Esophagus squamous epithelium (tissue), 5 donors: ENCODE measurements around the gene TSEN54. TPM values are rescaled to one million over a fixed set of nuclear protein-coding genes. Genes with fewer than 3 reads are reported as not detected.

ENCODE experiments used
- DNase-seq: peaks from one replicate; lab custom pipeline; 2025; lab: John Stamatoyannopoulos, UW
- H3K27ac ChIP-seq, 4 donors: fragments of 200-600 bp; sonication (generic); one replicate each; pipeline ENCODE4 v1.5.1; 2016 to 2019; ENCODE audit warnings: mild to moderate bottlenecking in 1 of 4
- H3K27me3 ChIP-seq, 4 donors: fragments of 200-600 bp; sonication (generic); 1 replicate in 3 of 4; 2 replicates in 1 of 4; pipeline versions ENCODE4 v1.5.1 to v1.6.0; 2017 to 2021; ENCODE audit warnings: antibody characterized with exemption in 1 of 4
- H3K36me3 ChIP-seq, 3 donors: fragments of 200-600 bp; sonication (generic); one replicate each; pipeline ENCODE4 v1.5.1; 2016 to 2019
- H3K4me1 ChIP-seq, 3 donors: fragments of 200-600 bp; sonication (generic); one replicate each; pipeline ENCODE4 v1.5.1; 2017 to 2019
- H3K4me3 ChIP-seq, 4 donors: fragments of 200-600 bp; sonication (generic); 1 replicate in 3 of 4; 2 replicates in 1 of 4; pipeline ENCODE4 v1.5.1; 2016 to 2019; ENCODE audit warnings: mild to moderate bottlenecking in 2 of 4, moderate library complexity in 1 of 4
- H3K9me3 ChIP-seq, 3 donors: fragments of 200-600 bp; sonication (generic); one replicate each; pipeline ENCODE4 v1.5.1; 2016 to 2019
- CTCF ChIP-seq, 6 experiments: fragments of 450-650 bp in 4 of 6; fragments of 200-600 bp in 2 of 6; sonication (generic) in 2 of 6; IDR thresholded peaks; one replicate each; pipeline ENCODE4 v1.5.1; 2016 to 2019; ENCODE audit warnings: antibody characterized with exemption in 6 of 6, mild to moderate bottlenecking in 4 of 6, moderate library complexity in 4 of 6
- POLR2A ChIP-seq, 4 donors: fragments of 450-650 bp; IDR thresholded peaks; one replicate each; pipeline ENCODE4 v1.6.1; 2017; ENCODE audit warnings: antibody characterized with exemption in 4 of 4, mild to moderate bottlenecking in 4 of 4, moderate library complexity in 3 of 4
- WGBS, 2 donors: methylation state at CpG; one replicate each; pipeline ENCODE4 v1.1.5; 2018; 5-methylcytosine and 5-hydroxymethylcytosine counted together
- intact Hi-C: fragments of 100-400 bp; cut with DNase I; formaldehyde crosslinking; loops from one replicate; pipeline ENCODE4 v1.15.0; 2022
- total RNA-seq, 4 donors: library from RNA; depleted of rRNA; stranded (reverse); fragments of >200 nt; gene quantifications; one replicate each; pipeline ENCODE4 v1.1.0, GENCODE V29; 2016
- donor health status: DM: yes; HTN: yes; CAD: no.

TSEN54 gene
- 10 to 100 TPM; 18.3 to 33.2 (median 23.1) TPM for total RNA-seq

GRCh38 chr17:75516255-75516618, at the start of gene TSEN54:
Gene TSEN54, plus strand, starts transcription at chr17:75516528. Its CDS starts 33 bp downstream, at chr17:75516561.
- peak within 1 kb of the TSS; percentile 73 to 98 (median 92) for H3K4me3 ChIP-seq
- no peaks in the 10 kb centered on the region for H3K9me3 ChIP-seq
- intact Hi-C loops = loop anchor here (5.0 kb wide), 2 partner anchors 71 to 89 kb away; partner anchors contain the start of gene MYO15B
- peaks cover 0 to 29% (median 0%) of the 10 kb centered on the region in 3 donors for H3K36me3 ChIP-seq
- peak within 1 kb of the TSS; percentile 90 to 95 (median 92) for H3K27ac ChIP-seq
- TF ChIP-seq CTCF (IDR thresholded peaks at IDR 0.05) = peak in 1 of 6 experiments; percentile 7
- TF ChIP-seq POLR2A (IDR thresholded peaks at IDR 0.05) = peak in 1 of 4 donors; percentile 25
- H3K27me3 ChIP-seq = no peaks in the 10 kb centered on the region
- DNase-seq = peak; percentile 54
- 0% methylated on average over 1 of the region's 45 CpGs; no CpG with 5 or more reads in 1 of the 2 donors for WGBS, 2 donors
- peaks cover 39 to 75% (median 42%) of the 10 kb centered on the region in 3 donors for H3K4me1 ChIP-seq

- peaks cover 7 to 25% (median 11%) of the 10 kb centered on the region in 3 donors for H3K4me1 ChIP-seq
- intact Hi-C loops = no loop called here
- no peaks in the 10 kb centered on the region for H3K9me3 ChIP-seq
- 65 to 87% methylated on average over 4 to 8 of the region's 8 CpGs for WGBS, 2 donors
- H3K27ac ChIP-seq = peak overlapping the region in 3 of 4 donors; percentile 21 to 56 (median 48)
- no peak for DNase-seq
- H3K36me3 ChIP-seq = peaks cover 0 to 19% (median 10%) of the 10 kb centered on the region in 3 donors
- no peaks in the 10 kb centered on the region for H3K27me3 ChIP-seq
- no peak for TF ChIP-seq POLR2A (IDR thresholded peaks at IDR 0.05)
- TF ChIP-seq CTCF (IDR thresholded peaks at IDR 0.05) = no peak
- no peak overlapping the region for H3K4me3 ChIP-seq
Measured at GRCh38 chr17:75468291-75468754, 48.0 kb upstream of the TSEN54 start.

- H3K36me3 ChIP-seq = peaks cover 0 to 25% (median 13%) of the 10 kb centered on the region in 3 donors
- peak overlapping the region in 3 of 4 donors; percentile 21 to 56 (median 48) for H3K27ac ChIP-seq
- WGBS, 2 donors = 85 to 89% methylated on average over 7 to 8 of the region's 13 CpGs
- intact Hi-C loops = no loop called here
- TF ChIP-seq POLR2A (IDR thresholded peaks at IDR 0.05) (no peak), CTCF (IDR thresholded peaks at IDR 0.05) (no peak)
- peaks cover 7 to 25% (median 11%) of the 10 kb centered on the region in 3 donors for H3K4me1 ChIP-seq
- H3K4me3 ChIP-seq = no peak overlapping the region
- no peak for DNase-seq
- H3K27me3 ChIP-seq = no peaks in the 10 kb centered on the region
- no peaks in the 10 kb centered on the region for H3K9me3 ChIP-seq
Measured at GRCh38 chr17:75468779-75469373, 47.5 kb upstream of the TSEN54 start.

- H3K27me3 ChIP-seq = no peaks in the 10 kb centered on the region
- DNase-seq = no peak
- 70 to 92% methylated on average over 5 to 6 of the region's 6 CpGs for WGBS, 2 donors
Measured at GRCh38 chr17:75471207-75471606, 45.1 kb upstream of the TSEN54 start.

More at GRCh38 chr17:75471207-75471606, 45.1 kb upstream of the TSEN54 start:
- no peak overlapping the region for H3K4me3 ChIP-seq
- no peak overlapping the region for H3K27ac ChIP-seq
- intact Hi-C loops = loop anchor here (10.0 kb wide), 1 partner anchor 74 kb away; no protein-coding TSS in a partner anchor
- H3K36me3 ChIP-seq = peaks cover 0 to 47% (median 13%) of the 10 kb centered on the region in 3 donors
- no peak for TF ChIP-seq POLR2A (IDR thresholded peaks at IDR 0.05)
- no peak for TF ChIP-seq CTCF (IDR thresholded peaks at IDR 0.05)
- peaks cover 11 to 45% (median 15%) of the 10 kb centered on the region in 3 donors for H3K4me1 ChIP-seq
- H3K9me3 ChIP-seq = no peaks in the 10 kb centered on the region
